ENCODE measurements around the gene ZNF782.
A peak's percentile ranks its signal among the peaks of the same experiment; 100 is the strongest.

The ZNF782 gene

GRCh38 chr9:96875461-96876142 is 21.3 kb upstream of the ZNF782 start:
- Histone ChIP-seq H3K18ac (ENCODE audit: low read depth in 1 of 2, low read length in 2 of 2) (peak overlapping the region in 1 of 2 experiments; percentile 34), H3K9ac (ENCODE audit: low read length) (peak overlapping the region; percentile 56), H2AFZ (ENCODE audit: low read depth, low read length) (peak overlapping the region; percentile 11), H4K91ac (ENCODE audit: low read length) (no peak overlapping the region), H3K4me3 (ENCODE audit: insufficient read depth in 1 of 2, low read depth in 1 of 2, low read length in 2 of 2) (peak overlapping the region; percentile 65 to 78), H3K79me1 (replicated peaks; ENCODE audit: low read length, poor library complexity, severe bottlenecking) (no peaks in the 10 kb centered on the region), H3K27me3 (ENCODE audit: control insufficient read depth in 1 of 2, insufficient read depth in 1 of 2, low read length in 2 of 2) (peaks cover 0 to 48% of the 10 kb centered on the region in 2 experiments), H2BK5ac (ENCODE audit: low read depth, low read length, poor library complexity, severe bottlenecking) (no peak overlapping the region), H3K4ac (ENCODE audit: low read depth in 1 of 2, low read length in 2 of 2) (no peak overlapping the region), H2BK15ac (ENCODE audit: low read depth, poor library complexity, severe bottlenecking) (peak overlapping the region; percentile 92), H3K4me1 (ENCODE audit: control insufficient read depth, insufficient read depth, low read depth, low read length) (peaks cover 7% of the 10 kb centered on the region), H3K27ac (ENCODE audit: low read length, poor library complexity, severe bottlenecking) (peak overlapping the region; percentile 1), H3K9me3 (ENCODE audit: control insufficient read depth, low read length) (no peaks in the 10 kb centered on the region), H3K4me2 (ENCODE audit: low read length, poor library complexity, severe bottlenecking) (peak overlapping the region; percentile 80), H3K36me3 (ENCODE audit: control insufficient read depth in 1 of 2, insufficient read depth in 2 of 2, low read depth in 1 of 2, low read length in 2 of 2) (no peaks in the 10 kb centered on the region), H2BK120ac (ENCODE audit: low read depth, low read length) (no peak overlapping the region), H3K14ac (ENCODE audit: low read length in 2 of 2) (no peak overlapping the region), H2BK12ac (ENCODE audit: low read length in 2 of 2) (no peak overlapping the region), H4K8ac (ENCODE audit: low read length) (peak overlapping the region; percentile 59), H3K23ac (ENCODE audit: low read length in 2 of 2) (peak overlapping the region in 1 of 2 experiments; percentile 10), H2AK5ac (ENCODE audit: low read length, severe bottlenecking) (no peak overlapping the region)
- WGBS: 2% methylated on average over 43 of the region's 43 CpGs
- peak; percentile 72 for DNase-seq

GRCh38 chr9:96874947-96875460 is 20.7 kb upstream of the ZNF782 start:
- Histone ChIP-seq H3K18ac (ENCODE audit: low read depth in 1 of 2, low read length in 2 of 2) (no peak overlapping the region), H4K8ac (ENCODE audit: low read length) (no peak overlapping the region), H2AK5ac (ENCODE audit: low read length, severe bottlenecking) (no peak overlapping the region), H2BK5ac (ENCODE audit: low read depth, low read length, poor library complexity, severe bottlenecking) (no peak overlapping the region), H3K9me3 (ENCODE audit: control insufficient read depth, low read length) (no peaks in the 10 kb centered on the region), H3K14ac (ENCODE audit: low read length in 2 of 2) (no peak overlapping the region), H3K23ac (ENCODE audit: low read length in 2 of 2) (peak overlapping the region in 1 of 2 experiments; percentile 10), H3K4me1 (ENCODE audit: control insufficient read depth, insufficient read depth, low read depth, low read length) (peaks cover 7% of the 10 kb centered on the region), H2BK120ac (ENCODE audit: low read depth, low read length) (no peak overlapping the region), H3K4ac (ENCODE audit: low read depth in 1 of 2, low read length in 2 of 2) (no peak overlapping the region), H2AFZ (ENCODE audit: low read depth, low read length) (peak overlapping the region; percentile 11), H3K79me1 (replicated peaks; ENCODE audit: low read length, poor library complexity, severe bottlenecking) (no peaks in the 10 kb centered on the region), H3K27ac (ENCODE audit: low read length, poor library complexity, severe bottlenecking) (peak overlapping the region; percentile 1), H3K27me3 (ENCODE audit: control insufficient read depth in 1 of 2, insufficient read depth in 1 of 2, low read length in 2 of 2) (peaks cover 0 to 48% of the 10 kb centered on the region in 2 experiments), H3K9ac (ENCODE audit: low read length) (no peak overlapping the region), H3K4me3 (ENCODE audit: insufficient read depth in 1 of 2, low read depth in 1 of 2, low read length in 2 of 2) (peak overlapping the region; percentile 65 to 78), H3K4me2 (ENCODE audit: low read length, poor library complexity, severe bottlenecking) (peak overlapping the region; percentile 80), H2BK15ac (ENCODE audit: low read depth, poor library complexity, severe bottlenecking) (no peak overlapping the region), H4K91ac (ENCODE audit: low read length) (no peak overlapping the region), H3K36me3 (ENCODE audit: control insufficient read depth in 1 of 2, insufficient read depth in 2 of 2, low read depth in 1 of 2, low read length in 2 of 2) (no peaks in the 10 kb centered on the region), H2BK12ac (ENCODE audit: low read length in 2 of 2) (no peak overlapping the region)
- 35% methylated on average over 13 of the region's 13 CpGs for WGBS
- peak; percentile 25 for DNase-seq

GRCh38 chr9:96874201-96874785 is 20.0 kb upstream of the ZNF782 start:
- peaks cover 7% of the 10 kb centered on the region for H3K4me1 ChIP-seq (ENCODE audit: control insufficient read depth, insufficient read depth, low read depth, low read length)
- 87% methylated on average over 7 of the region's 7 CpGs for WGBS

GRCh38 chr9:96871176-96871575 is 16.9 kb upstream of the ZNF782 start:
- no peak overlapping the region for H2BK15ac ChIP-seq (ENCODE audit: low read depth, poor library complexity, severe bottlenecking)
- no peak overlapping the region for H3K23ac ChIP-seq (ENCODE audit: low read length in 2 of 2)
- no peak overlapping the region for H3K4ac ChIP-seq (ENCODE audit: low read depth in 1 of 2, low read length in 2 of 2)
- H2AK5ac ChIP-seq (ENCODE audit: low read length, severe bottlenecking): no peak overlapping the region
- H3K9me3 ChIP-seq (ENCODE audit: control insufficient read depth, low read length): no peaks in the 10 kb centered on the region
- H2AFZ ChIP-seq (ENCODE audit: low read depth, low read length): no peak overlapping the region
- 78% methylated on average over 1 of the region's 1 CpG for WGBS
- no peak overlapping the region for H3K18ac ChIP-seq (ENCODE audit: low read depth in 1 of 2, low read length in 2 of 2)
- H3K79me1 ChIP-seq (replicated peaks; ENCODE audit: low read length, poor library complexity, severe bottlenecking): no peaks in the 10 kb centered on the region
- no peak overlapping the region for H3K4me3 ChIP-seq (ENCODE audit: insufficient read depth in 1 of 2, low read depth in 1 of 2, low read length in 2 of 2)
- H3K36me3 ChIP-seq (ENCODE audit: control insufficient read depth in 1 of 2, insufficient read depth in 2 of 2, low read depth in 1 of 2, low read length in 2 of 2): no peaks in the 10 kb centered on the region
- H4K8ac ChIP-seq (ENCODE audit: low read length): no peak overlapping the region
- H3K14ac ChIP-seq (ENCODE audit: low read length in 2 of 2): no peak overlapping the region
- peaks cover 0 to 27% of the 10 kb centered on the region in 2 experiments for H3K27me3 ChIP-seq (ENCODE audit: control insufficient read depth in 1 of 2, insufficient read depth in 1 of 2, low read length in 2 of 2)
- H3K9ac ChIP-seq (ENCODE audit: low read length): no peak overlapping the region
- H2BK5ac ChIP-seq (ENCODE audit: low read depth, low read length, poor library complexity, severe bottlenecking): no peak overlapping the region
- no peak for DNase-seq
- no peak overlapping the region for H2BK12ac ChIP-seq (ENCODE audit: low read length in 2 of 2)
- peaks cover 7% of the 10 kb centered on the region for H3K4me1 ChIP-seq (ENCODE audit: control insufficient read depth, insufficient read depth, low read depth, low read length)
- H2BK120ac ChIP-seq (ENCODE audit: low read depth, low read length): no peak overlapping the region
- H4K91ac ChIP-seq (ENCODE audit: low read length): no peak overlapping the region
- H3K4me2 ChIP-seq (ENCODE audit: low read length, poor library complexity, severe bottlenecking): no peak overlapping the region
- no peak overlapping the region for H3K27ac ChIP-seq (ENCODE audit: low read length, poor library complexity, severe bottlenecking)

More at GRCh38 chr9:96874201-96874785, 20.0 kb upstream of the ZNF782 start:
- Histone ChIP-seq H4K8ac (ENCODE audit: low read length) (no peak overlapping the region), H2AFZ (ENCODE audit: low read depth, low read length) (no peak overlapping the region), H3K14ac (ENCODE audit: low read length in 2 of 2) (no peak overlapping the region), H3K4me2 (ENCODE audit: low read length, poor library complexity, severe bottlenecking) (no peak overlapping the region), H3K18ac (ENCODE audit: low read depth in 1 of 2, low read length in 2 of 2) (no peak overlapping the region), H3K9me3 (ENCODE audit: control insufficient read depth, low read length) (no peaks in the 10 kb centered on the region), H3K4me3 (ENCODE audit: insufficient read depth in 1 of 2, low read depth in 1 of 2, low read length in 2 of 2) (no peak overlapping the region), H2BK15ac (ENCODE audit: low read depth, poor library complexity, severe bottlenecking) (no peak overlapping the region), H2AK5ac (ENCODE audit: low read length, severe bottlenecking) (no peak overlapping the region), H2BK120ac (ENCODE audit: low read depth, low read length) (no peak overlapping the region), H3K9ac (ENCODE audit: low read length) (no peak overlapping the region), H3K27me3 (ENCODE audit: control insufficient read depth in 1 of 2, insufficient read depth in 1 of 2, low read length in 2 of 2) (peaks cover 0 to 48% of the 10 kb centered on the region in 2 experiments), H2BK12ac (ENCODE audit: low read length in 2 of 2) (no peak overlapping the region), H3K79me1 (replicated peaks; ENCODE audit: low read length, poor library complexity, severe bottlenecking) (no peaks in the 10 kb centered on the region), H3K27ac (ENCODE audit: low read length, poor library complexity, severe bottlenecking) (no peak overlapping the region), H3K4ac (ENCODE audit: low read depth in 1 of 2, low read length in 2 of 2) (no peak overlapping the region), H4K91ac (ENCODE audit: low read length) (no peak overlapping the region), H3K23ac (ENCODE audit: low read length in 2 of 2) (no peak overlapping the region), H3K36me3 (ENCODE audit: control insufficient read depth in 1 of 2, insufficient read depth in 2 of 2, low read depth in 1 of 2, low read length in 2 of 2) (no peaks in the 10 kb centered on the region), H2BK5ac (ENCODE audit: low read depth, low read length, poor library complexity, severe bottlenecking) (no peak overlapping the region)
- DNase-seq: no peak
